Type B pancreatic cell (in vitro differentiated cells): Measurements from ENCODE around the gene ARMS2. TPM values are rescaled to one million over a fixed set of nuclear protein-coding genes. Genes with fewer than 3 reads are reported as not detected.

ENCODE experiments used
- DNase-seq: peaks from one replicate; pipeline ENCODE4 v3.0.0; 2021; ENCODE audit warnings: mixed read lengths; ENCODE audit not compliant: unreplicated experiment; ENCODE audit errors: extremely low spot score
- H3K27ac Mint-ChIP-seq: 2 replicates; pipeline ENCODE4 v1.8.0; 2021; ENCODE audit warnings: mild to moderate bottlenecking, mixed read lengths
- H3K27me3 Mint-ChIP-seq: 2 replicates; pipeline ENCODE4 v1.8.0; 2021; ENCODE audit warnings: mixed read lengths
- H3K36me3 Mint-ChIP-seq: 2 replicates; pipeline ENCODE4 v1.8.0; 2021; ENCODE audit warnings: mixed read lengths
- H3K4me1 Mint-ChIP-seq: one replicate; pipeline ENCODE4 v1.8.0; 2021; ENCODE audit warnings: mixed read lengths; ENCODE audit not compliant: unreplicated experiment
- H3K4me3 Mint-ChIP-seq: 2 replicates; pipeline ENCODE4 v1.8.0; 2021; ENCODE audit warnings: mild to moderate bottlenecking, mixed read lengths
- H3K9me3 Mint-ChIP-seq: 2 replicates; pipeline ENCODE4 v1.8.0; 2021; ENCODE audit warnings: mixed read lengths
- total RNA-seq: library from RNA; stranded (reverse); gene quantifications from 2 replicates; pipeline ENCODE4 v1.2.1, GENCODE V29; 2021; ENCODE audit warnings: low replicate concordance
- TF ChIP-seq, protein P1 (sequence below): fragments of 200-600 bp; sonication (generic); conservative IDR thresholded peaks from 2 replicates; pipeline ENCODE4 v1.5.0; 2021; ENCODE audit warnings: antibody characterized with exemption, mild to moderate bottlenecking

Gene ARMS2
- total RNA-seq, 1 donor from 2014 or later = not detected

DNA sequence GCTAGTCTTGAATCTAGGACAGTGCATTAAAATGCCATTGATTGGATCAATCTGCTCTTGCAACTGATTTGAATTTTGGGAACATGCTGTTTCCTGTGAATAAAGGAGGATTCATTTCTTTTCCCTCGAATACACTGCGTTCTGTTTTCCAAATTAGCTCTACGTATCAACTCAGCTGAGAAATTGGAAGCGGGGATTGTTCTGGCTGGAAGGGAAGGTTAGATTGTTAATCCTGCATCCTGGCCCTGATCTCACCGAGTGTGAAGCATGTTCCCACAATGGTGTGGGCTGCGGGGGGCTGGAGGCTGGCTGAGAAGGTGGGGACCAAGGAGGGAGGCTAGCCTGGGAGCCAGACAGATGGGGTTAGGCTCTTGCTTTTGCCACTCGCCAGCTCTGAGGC is 24.5 kb downstream of the ARMS2 start:
- H3K9me3 Mint-ChIP-seq = peaks cover 4% of the 10 kb centered on the region
- peaks cover 3% of the 10 kb centered on the region for H3K27me3 Mint-ChIP-seq
- no peak overlapping the region for H3K4me3 Mint-ChIP-seq
- peaks cover 32% of the 10 kb centered on the region for H3K4me1 Mint-ChIP-seq
- no peak overlapping the region for H3K27ac Mint-ChIP-seq
- TF ChIP-seq, protein P1, sequence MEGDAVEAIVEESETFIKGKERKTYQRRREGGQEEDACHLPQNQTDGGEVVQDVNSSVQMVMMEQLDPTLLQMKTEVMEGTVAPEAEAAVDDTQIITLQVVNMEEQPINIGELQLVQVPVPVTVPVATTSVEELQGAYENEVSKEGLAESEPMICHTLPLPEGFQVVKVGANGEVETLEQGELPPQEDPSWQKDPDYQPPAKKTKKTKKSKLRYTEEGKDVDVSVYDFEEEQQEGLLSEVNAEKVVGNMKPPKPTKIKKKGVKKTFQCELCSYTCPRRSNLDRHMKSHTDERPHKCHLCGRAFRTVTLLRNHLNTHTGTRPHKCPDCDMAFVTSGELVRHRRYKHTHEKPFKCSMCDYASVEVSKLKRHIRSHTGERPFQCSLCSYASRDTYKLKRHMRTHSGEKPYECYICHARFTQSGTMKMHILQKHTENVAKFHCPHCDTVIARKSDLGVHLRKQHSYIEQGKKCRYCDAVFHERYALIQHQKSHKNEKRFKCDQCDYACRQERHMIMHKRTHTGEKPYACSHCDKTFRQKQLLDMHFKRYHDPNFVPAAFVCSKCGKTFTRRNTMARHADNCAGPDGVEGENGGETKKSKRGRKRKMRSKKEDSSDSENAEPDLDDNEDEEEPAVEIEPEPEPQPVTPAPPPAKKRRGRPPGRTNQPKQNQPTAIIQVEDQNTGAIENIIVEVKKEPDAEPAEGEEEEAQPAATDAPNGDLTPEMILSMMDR = no peak
- no peak for DNase-seq
- no peaks in the 10 kb centered on the region for H3K36me3 Mint-ChIP-seq

DNA sequence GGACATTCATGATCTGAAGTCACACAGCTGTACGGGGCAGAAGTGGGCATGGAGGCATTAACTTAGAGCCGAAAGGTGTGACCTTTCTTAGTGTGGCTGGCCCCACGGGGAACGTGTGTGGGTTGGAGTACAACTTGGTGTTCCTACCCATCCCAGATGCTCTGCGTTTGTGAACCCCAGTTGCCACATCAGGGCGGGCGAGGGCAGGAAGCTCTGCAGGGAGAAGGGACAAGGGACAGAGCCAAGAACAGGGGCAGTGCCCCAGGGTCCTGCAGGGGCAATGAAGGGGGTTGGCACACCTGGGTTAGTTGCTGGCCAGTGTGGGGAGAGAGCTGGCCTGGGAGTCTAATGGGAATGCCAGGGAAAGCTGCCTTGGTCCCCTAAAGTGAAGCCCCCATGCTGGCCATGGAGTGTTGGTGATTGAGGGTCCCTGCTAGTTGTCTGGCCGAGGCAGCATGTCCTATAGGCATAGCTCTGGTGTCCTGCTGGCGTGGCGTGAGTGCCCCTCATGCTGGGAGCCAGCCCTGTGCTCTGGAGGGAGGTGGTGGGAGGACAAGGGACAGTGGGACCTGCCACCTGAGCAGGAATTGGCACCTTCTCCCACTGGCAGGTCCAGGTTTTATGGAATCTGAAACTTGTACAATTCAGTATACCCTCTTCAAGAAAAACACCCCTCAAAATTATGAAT is 25.8 kb downstream of the ARMS2 start:
- TF ChIP-seq, protein P1 = no peak
- Mint-ChIP-seq H3K27ac (no peak overlapping the region), H3K36me3 (no peaks in the 10 kb centered on the region), H3K27me3 (peaks cover 3% of the 10 kb centered on the region), H3K4me1 (peaks cover 22% of the 10 kb centered on the region), H3K4me3 (no peak overlapping the region), H3K9me3 (peaks cover 4% of the 10 kb centered on the region)
- DNase-seq = no peak

DNA sequence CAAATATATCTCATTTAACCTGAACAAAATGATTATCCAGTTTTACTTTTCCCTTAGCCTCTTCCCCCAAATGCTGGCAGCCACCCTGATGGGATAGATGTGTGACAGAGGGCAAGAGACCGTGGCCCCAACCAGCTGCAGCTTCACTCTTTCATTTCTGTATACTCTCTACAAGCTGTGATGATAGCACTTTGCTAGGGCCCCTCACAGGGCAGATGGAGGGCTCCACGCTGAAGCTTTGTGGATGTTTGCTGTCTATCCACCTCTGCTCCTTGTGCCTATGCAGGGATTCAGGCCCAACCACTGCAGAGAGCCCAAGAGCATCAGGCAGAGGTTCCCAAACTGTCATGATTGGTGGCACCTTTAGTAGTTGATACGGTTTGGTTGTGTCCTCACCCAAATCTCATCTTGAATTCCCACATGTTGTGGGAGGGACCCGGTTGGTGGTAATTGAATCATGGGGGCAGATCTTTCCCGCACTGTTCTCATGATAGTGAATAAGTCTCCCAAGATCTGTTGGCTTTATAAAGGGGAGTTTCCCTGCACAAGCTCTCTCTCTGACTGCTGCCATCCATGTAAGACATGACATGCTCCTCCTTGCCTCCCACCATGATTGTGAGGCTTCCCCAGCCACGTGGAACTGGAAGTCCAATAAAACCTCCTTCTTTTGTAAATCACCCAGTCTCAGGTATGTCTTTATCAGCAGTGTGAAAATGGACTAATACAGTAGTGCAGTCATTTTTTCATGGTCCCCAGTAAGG is 27.0 kb downstream of the ARMS2 start:
- no peak overlapping the region for H3K27ac Mint-ChIP-seq
- H3K27me3 Mint-ChIP-seq = peaks cover 3% of the 10 kb centered on the region
- TF ChIP-seq, protein P1 = no peak
- H3K4me1 Mint-ChIP-seq = peaks cover 18% of the 10 kb centered on the region
- no peak for DNase-seq
- H3K4me3 Mint-ChIP-seq = no peak overlapping the region
- H3K36me3 Mint-ChIP-seq = no peaks in the 10 kb centered on the region
- peaks cover 4% of the 10 kb centered on the region for H3K9me3 Mint-ChIP-seq

DNA sequence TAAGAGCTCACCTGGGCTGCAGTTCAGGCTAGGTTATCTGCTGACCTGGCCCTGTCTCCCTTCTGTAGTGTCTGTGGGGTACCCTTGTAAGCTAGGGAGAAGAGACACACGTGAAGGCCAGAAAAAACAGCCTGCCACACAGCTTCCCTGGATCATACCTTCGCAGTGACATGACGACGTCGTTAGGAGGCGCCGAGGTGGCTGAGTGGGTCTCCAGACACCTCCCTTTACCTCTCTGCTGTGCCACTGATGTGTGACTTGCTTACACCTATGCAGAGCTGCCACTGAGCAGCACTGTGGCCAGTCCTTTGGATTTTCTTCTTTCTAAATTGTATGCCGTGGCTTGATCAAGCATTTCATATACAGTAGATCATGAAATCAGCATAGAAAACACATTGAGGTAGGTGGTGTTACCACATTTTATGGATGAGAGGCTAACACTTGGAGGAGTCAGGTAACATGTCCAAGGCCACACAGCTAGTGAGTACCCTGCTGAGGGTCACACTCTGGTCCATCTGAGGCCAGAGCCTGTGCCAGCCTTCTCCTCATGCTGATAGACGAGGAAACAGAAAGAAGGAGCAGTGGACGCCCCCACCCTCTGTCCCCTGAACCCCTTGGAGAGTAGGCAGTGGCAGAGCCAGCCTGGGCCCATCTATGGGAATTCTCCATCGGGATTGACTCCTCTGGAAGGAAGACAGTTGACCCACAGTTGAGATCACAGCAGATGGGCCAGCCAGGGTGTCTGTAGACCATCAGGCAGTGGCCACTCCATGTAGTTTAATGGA is 30.0 kb downstream of the ARMS2 start:
- peaks cover 4% of the 10 kb centered on the region for H3K9me3 Mint-ChIP-seq
- H3K4me1 Mint-ChIP-seq = peaks cover 16% of the 10 kb centered on the region
- DNase-seq = no peak

DNA sequence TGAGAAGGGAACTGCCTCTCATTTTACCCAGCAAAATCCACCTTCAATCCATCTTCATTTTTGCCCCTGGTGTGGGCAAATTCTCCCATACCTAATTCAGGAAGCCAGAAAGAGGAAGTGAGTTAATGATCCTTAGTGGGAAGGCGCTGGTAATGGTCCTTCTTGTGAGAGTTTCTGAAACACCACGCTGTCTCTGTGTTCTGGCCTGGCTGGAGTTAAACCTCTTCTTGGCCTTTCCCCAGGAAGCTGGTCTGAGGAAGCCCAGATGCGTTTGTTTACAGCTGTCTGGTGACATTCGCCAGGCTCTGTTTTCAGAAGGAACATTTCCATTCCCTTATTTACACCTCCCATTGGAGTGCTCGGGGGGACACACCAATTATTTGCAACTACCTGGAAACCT is 31.2 kb downstream of the ARMS2 start:
- TF ChIP-seq, protein P1 = no peak
- H3K9me3 Mint-ChIP-seq = peaks cover 4% of the 10 kb centered on the region
- H3K4me3 Mint-ChIP-seq = no peak overlapping the region
- H3K36me3 Mint-ChIP-seq = no peaks in the 10 kb centered on the region
- H3K27me3 Mint-ChIP-seq = peaks cover 7% of the 10 kb centered on the region
- no peak overlapping the region for H3K27ac Mint-ChIP-seq
- DNase-seq = no peak
- H3K4me1 Mint-ChIP-seq = peaks cover 16% of the 10 kb centered on the region

More for the DNA sequence above, 30.0 kb downstream of the ARMS2 start:
- TF ChIP-seq, protein P1 = no peak
- Mint-ChIP-seq H3K4me3 (no peak overlapping the region), H3K36me3 (no peaks in the 10 kb centered on the region), H3K27ac (no peak overlapping the region), H3K27me3 (peaks cover 7% of the 10 kb centered on the region)
